HepG2 (cell line): Measurements from ENCODE around the gene PIWIL4. TPM values are rescaled to one million over a fixed set of nuclear protein-coding genes. Genes with fewer than 3 reads are reported as not detected.

Experiments used
- ISL2 ChIP-seq: sonication (generic); formaldehyde crosslinking; IDR thresholded peaks from 2 replicates; pipeline ENCODE4 v1.5.0; 2020; ENCODE audit warnings: missing genetic modification reagents
- KDM2A ChIP-seq: sonication (generic); formaldehyde crosslinking; IDR thresholded peaks from 2 replicates; pipeline ENCODE4 v1.4.0; 2020; ENCODE audit warnings: low read depth, missing genetic modification reagents, borderline replicate concordance
- PLRG1 ChIP-seq: fragments of 450-650 bp; conservative IDR thresholded peaks from 2 replicates; pipeline ENCODE4 v1.6.1; 2016
- POLR2G ChIP-seq: fragments of 200-400 bp; formaldehyde crosslinking; IDR thresholded peaks from 2 replicates; pipeline ENCODE4 v1.6.1; 2018; ENCODE audit warnings: mild to moderate bottlenecking, low read depth, low read length, moderate library complexity
- PRDM15 ChIP-seq: sonication (generic); formaldehyde crosslinking; IDR thresholded peaks from 2 replicates; pipeline ENCODE4 v1.4.0; 2020; ENCODE audit warnings: missing genetic modification reagents
- RBFOX2 ChIP-seq: fragments of 200-400 bp; formaldehyde crosslinking; IDR thresholded peaks from 2 replicates; pipeline ENCODE4 v1.6.1; 2017; ENCODE audit warnings: low read depth, mild to moderate bottlenecking, low read length
- RXRB ChIP-seq: IDR thresholded peaks from 2 replicates; pipeline ENCODE4 v1.6.1; 2016; ENCODE audit warnings: borderline replicate concordance, missing genetic modification reagents, missing compliant biosample characterization
- TBX2 ChIP-seq: sonication (generic); formaldehyde crosslinking; IDR thresholded peaks from 2 replicates; pipeline ENCODE4 v1.5.0; 2020; ENCODE audit warnings: missing genetic modification reagents, mild to moderate bottlenecking, borderline replicate concordance
- ZNF672 ChIP-seq: sonication (generic); formaldehyde crosslinking; IDR thresholded peaks from 2 replicates; pipeline ENCODE4 v1.8.1; 2022; ENCODE audit warnings: missing genetic modification reagents
- ZNF703 ChIP-seq: sonication (generic); formaldehyde crosslinking; IDR thresholded peaks from 2 replicates; pipeline ENCODE4 v1.5.1; 2020; ENCODE audit warnings: missing genetic modification reagents, mild to moderate bottlenecking, moderate library complexity, borderline replicate concordance
- ZNF800 ChIP-seq: sonication (generic); formaldehyde crosslinking; IDR thresholded peaks from 2 replicates; pipeline ENCODE4 v1.4.0; 2020; ENCODE audit warnings: missing genetic modification reagents
- ZNF879 ChIP-seq: sonication (generic); formaldehyde crosslinking; IDR thresholded peaks from 2 replicates; pipeline ENCODE4 v1.8.1; 2023; ENCODE audit warnings: missing genetic modification reagents
- ZSCAN20 ChIP-seq: sonication (generic); formaldehyde crosslinking; IDR thresholded peaks from 2 replicates; pipeline ENCODE4 v1.4.0; 2020; ENCODE audit warnings: missing genetic modification reagents, mild to moderate bottlenecking, borderline replicate concordance
- polyA plus RNA-seq, 8 experiments: library from polyadenylated mRNA; depleted of rRNA in 3 of 8; stranded (reverse) in 7 of 8; unstranded in 1 of 8; fragments of >200 nt; fragmentation: Illumina TruSeq in 4 of 8; extraction: Trizol in 4 of 8; gene quantifications; 2 replicates each; pipeline versions ENCODE4 v1.2.1 to v1.2.3, GENCODE V29; 2011 to 2016; ENCODE audit warnings: low read depth in 4 of 8, missing spikeins in 1 of 8, mixed read lengths in 1 of 8; ENCODE audit not compliant: insufficient read depth in 1 of 8
- total RNA-seq, 5 experiments: library from RNA; depleted of rRNA; stranded (reverse); fragments of >200 nt; fragmentation: Illumina TruSeq; extraction: Trizol; gene quantifications; 2 replicates each; pipeline ENCODE4 v1.2.3, GENCODE V29; 2016; ENCODE audit warnings: low read depth in 1 of 5
- TF ChIP-seq, protein P1 (sequence below): sonication (generic); formaldehyde crosslinking; IDR thresholded peaks from 2 replicates; pipeline ENCODE4 v1.4.0; 2020; ENCODE audit warnings: missing genetic modification reagents
- TF ChIP-seq, protein P2 (sequence below): sonication (generic); formaldehyde crosslinking; IDR thresholded peaks from 2 replicates; pipeline ENCODE4 v1.4.0; 2020; ENCODE audit warnings: missing genetic modification reagents, borderline replicate concordance
- TF ChIP-seq, protein P3 (sequence below): sonication (generic); formaldehyde crosslinking; IDR thresholded peaks from 2 replicates; pipeline ENCODE4 v1.8.1; 2022; ENCODE audit warnings: mild to moderate bottlenecking, missing genetic modification reagents

Gene PIWIL4
- total and polyA plus RNA-seq, 2 of the 13 experiments (the other 11 are each of a cell fraction or from before 2014, with no cell fraction given): 0.08 TPM; not detected in 1

GRCh38 chr11:94543695-94544645, 23.2 kb upstream of the PIWIL4 start, which contains the start of gene FUT4 (continued):
- TF ChIP-seq PRDM15 (peak; percentile 69; the same call in 1 of the 2 replicates), TBX2 (peak; percentile 40; the same call in 1 of the 2 replicates), ISL2 (no peak), ZNF672 (CRISPR knock-in tag) (no peak; the same call in 1 of the 2 replicates), ZNF879 (peak; percentile 24; the same call in 1 of the 2 replicates), PLRG1 (no peak), RBFOX2 (peak; percentile 69), KDM2A (CRISPR knock-in tag) (0 out of 2 replicates have a peak, but pooled peaks have one; percentile 67), ZNF800 (0 out of 2 replicates have a peak, but pooled peaks have one; percentile 21), ZSCAN20 (CRISPR knock-in tag) (0 out of 2 replicates have a peak, but pooled peaks have one; percentile 66), ZNF703 (CRISPR knock-in tag) (0 out of 2 replicates have a peak, but pooled peaks have one; percentile 83), POLR2G (peak; percentile 68), RXRB (CRISPR knock-in tag) (0 out of 2 replicates have a peak, but pooled peaks have one; percentile 10)
- TF ChIP-seq, protein P1, sequence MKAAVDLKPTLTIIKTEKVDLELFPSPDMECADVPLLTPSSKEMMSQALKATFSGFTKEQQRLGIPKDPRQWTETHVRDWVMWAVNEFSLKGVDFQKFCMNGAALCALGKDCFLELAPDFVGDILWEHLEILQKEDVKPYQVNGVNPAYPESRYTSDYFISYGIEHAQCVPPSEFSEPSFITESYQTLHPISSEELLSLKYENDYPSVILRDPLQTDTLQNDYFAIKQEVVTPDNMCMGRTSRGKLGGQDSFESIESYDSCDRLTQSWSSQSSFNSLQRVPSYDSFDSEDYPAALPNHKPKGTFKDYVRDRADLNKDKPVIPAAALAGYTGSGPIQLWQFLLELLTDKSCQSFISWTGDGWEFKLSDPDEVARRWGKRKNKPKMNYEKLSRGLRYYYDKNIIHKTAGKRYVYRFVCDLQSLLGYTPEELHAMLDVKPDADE: 0 out of 2 replicates have a peak, but pooled peaks have one; percentile 56
- TF ChIP-seq, protein P2, sequence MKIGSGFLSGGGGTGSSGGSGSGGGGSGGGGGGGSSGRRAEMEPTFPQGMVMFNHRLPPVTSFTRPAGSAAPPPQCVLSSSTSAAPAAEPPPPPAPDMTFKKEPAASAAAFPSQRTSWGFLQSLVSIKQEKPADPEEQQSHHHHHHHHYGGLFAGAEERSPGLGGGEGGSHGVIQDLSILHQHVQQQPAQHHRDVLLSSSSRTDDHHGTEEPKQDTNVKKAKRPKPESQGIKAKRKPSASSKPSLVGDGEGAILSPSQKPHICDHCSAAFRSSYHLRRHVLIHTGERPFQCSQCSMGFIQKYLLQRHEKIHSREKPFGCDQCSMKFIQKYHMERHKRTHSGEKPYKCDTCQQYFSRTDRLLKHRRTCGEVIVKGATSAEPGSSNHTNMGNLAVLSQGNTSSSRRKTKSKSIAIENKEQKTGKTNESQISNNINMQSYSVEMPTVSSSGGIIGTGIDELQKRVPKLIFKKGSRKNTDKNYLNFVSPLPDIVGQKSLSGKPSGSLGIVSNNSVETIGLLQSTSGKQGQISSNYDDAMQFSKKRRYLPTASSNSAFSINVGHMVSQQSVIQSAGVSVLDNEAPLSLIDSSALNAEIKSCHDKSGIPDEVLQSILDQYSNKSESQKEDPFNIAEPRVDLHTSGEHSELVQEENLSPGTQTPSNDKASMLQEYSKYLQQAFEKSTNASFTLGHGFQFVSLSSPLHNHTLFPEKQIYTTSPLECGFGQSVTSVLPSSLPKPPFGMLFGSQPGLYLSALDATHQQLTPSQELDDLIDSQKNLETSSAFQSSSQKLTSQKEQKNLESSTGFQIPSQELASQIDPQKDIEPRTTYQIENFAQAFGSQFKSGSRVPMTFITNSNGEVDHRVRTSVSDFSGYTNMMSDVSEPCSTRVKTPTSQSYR (CRISPR knock-in tag): no peak
- TF ChIP-seq, protein P3, sequence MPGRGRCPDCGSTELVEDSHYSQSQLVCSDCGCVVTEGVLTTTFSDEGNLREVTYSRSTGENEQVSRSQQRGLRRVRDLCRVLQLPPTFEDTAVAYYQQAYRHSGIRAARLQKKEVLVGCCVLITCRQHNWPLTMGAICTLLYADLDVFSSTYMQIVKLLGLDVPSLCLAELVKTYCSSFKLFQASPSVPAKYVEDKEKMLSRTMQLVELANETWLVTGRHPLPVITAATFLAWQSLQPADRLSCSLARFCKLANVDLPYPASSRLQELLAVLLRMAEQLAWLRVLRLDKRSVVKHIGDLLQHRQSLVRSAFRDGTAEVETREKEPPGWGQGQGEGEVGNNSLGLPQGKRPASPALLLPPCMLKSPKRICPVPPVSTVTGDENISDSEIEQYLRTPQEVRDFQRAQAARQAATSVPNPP (CRISPR knock-in tag): 0 out of 2 replicates have a peak, but pooled peaks have one; percentile 27
